8988T (cell line): Measurements from ENCODE around the gene PCDHGA9.
A peak's percentile ranks its signal among the peaks of the same experiment; 100 is the strongest.
"Not testable (repeated sequence)": the region's sequence is repeated elsewhere in the genome, so short reads cannot be mapped to it uniquely, and the experiment has no call there.

ENCODE experiments used
- DNase-seq: peaks from one replicate; pipeline ENCODE4 v3.0.0; 2011

The PCDHGA9 gene

GRCh38 chr5:141402553-141403243 lies at the start of gene PCDHGA9:
PCDHGA9 (plus strand) TSS chr5:141402778; CDS start chr5:141402953, 175 bp downstream.
- peak; percentile 49 for DNase-seq

- no peak for DNase-seq
Observed at GRCh38 chr5:141354900-141355469, 47.6 kb upstream of the PCDHGA9 start, which contains the start of gene PCDHGA4. PCDHGA4 (plus strand) TSS chr5:141355021; CDS start chr5:141355108, 87 bp downstream.

- no peak for DNase-seq
Observed at GRCh38 chr5:141355641-141356040, 46.9 kb upstream of the PCDHGA9 start.

- no peak for DNase-seq
Observed at GRCh38 chr5:141356133-141356532, 46.4 kb upstream of the PCDHGA9 start.

- DNase-seq: no peak
Observed at GRCh38 chr5:141356950-141357349, 45.6 kb upstream of the PCDHGA9 start.

- DNase-seq: peak; percentile 62
Observed at GRCh38 chr5:141359790-141360426, 42.7 kb upstream of the PCDHGA9 start, which contains the start of gene PCDHGB2. PCDHGB2 (plus strand) TSS chr5:141359994; CDS start chr5:141360136, 142 bp downstream.

GRCh38 chr5:141360685-141361084 lies 41.9 kb upstream of the PCDHGA9 start:
- no peak for DNase-seq

GRCh38 chr5:141362719-141363118 lies 39.9 kb upstream of the PCDHGA9 start:
- no peak for DNase-seq

- DNase-seq: no peak
Observed at GRCh38 chr5:141363952-141364660, 38.5 kb upstream of the PCDHGA9 start, which contains the start of gene PCDHGA5. PCDHGA5 (plus strand) TSS chr5:141364162; CDS start chr5:141364331, 169 bp downstream.

GRCh38 chr5:141366016-141366896 lies 36.3 kb upstream of the PCDHGA9 start:
- no peak for DNase-seq

GRCh38 chr5:141369994-141370848 lies 32.4 kb upstream of the PCDHGA9 start, which contains the start of gene PCDHGB3:
PCDHGB3 (plus strand) TSS chr5:141370242; CDS start chr5:141370395, 153 bp downstream.
- DNase-seq: no peak

- DNase-seq: no peak
Observed at GRCh38 chr5:141371572-141372475, 30.8 kb upstream of the PCDHGA9 start.

GRCh38 chr5:141373673-141374317 lies 28.8 kb upstream of the PCDHGA9 start, which contains the start of gene PCDHGA6:
PCDHGA6 (plus strand) TSS chr5:141373891; CDS start chr5:141374084, 193 bp downstream.
- no peak for DNase-seq

- no peak for DNase-seq
Observed at GRCh38 chr5:141374627-141375026, 28.0 kb upstream of the PCDHGA9 start.

GRCh38 chr5:141375444-141376155 lies 27.0 kb upstream of the PCDHGA9 start:
- DNase-seq: not testable (repeated sequence)

GRCh38 chr5:141382469-141383294 lies 19.9 kb upstream of the PCDHGA9 start, which contains the start of gene PCDHGA7:
PCDHGA7 (plus strand) TSS chr5:141382742; CDS start chr5:141382900, 158 bp downstream.
- no peak for DNase-seq

GRCh38 chr5:141383345-141383744 lies 19.2 kb upstream of the PCDHGA9 start:
- no peak for DNase-seq
